ENCODE measurements around the gene ARHGEF12. TPM values are rescaled to one million over a fixed set of nuclear protein-coding genes. Genes with fewer than 3 reads are reported as not detected.

The ARHGEF12 gene
- total RNA-seq, 1 donor from 2014 or later = 40.8 TPM

DNA sequence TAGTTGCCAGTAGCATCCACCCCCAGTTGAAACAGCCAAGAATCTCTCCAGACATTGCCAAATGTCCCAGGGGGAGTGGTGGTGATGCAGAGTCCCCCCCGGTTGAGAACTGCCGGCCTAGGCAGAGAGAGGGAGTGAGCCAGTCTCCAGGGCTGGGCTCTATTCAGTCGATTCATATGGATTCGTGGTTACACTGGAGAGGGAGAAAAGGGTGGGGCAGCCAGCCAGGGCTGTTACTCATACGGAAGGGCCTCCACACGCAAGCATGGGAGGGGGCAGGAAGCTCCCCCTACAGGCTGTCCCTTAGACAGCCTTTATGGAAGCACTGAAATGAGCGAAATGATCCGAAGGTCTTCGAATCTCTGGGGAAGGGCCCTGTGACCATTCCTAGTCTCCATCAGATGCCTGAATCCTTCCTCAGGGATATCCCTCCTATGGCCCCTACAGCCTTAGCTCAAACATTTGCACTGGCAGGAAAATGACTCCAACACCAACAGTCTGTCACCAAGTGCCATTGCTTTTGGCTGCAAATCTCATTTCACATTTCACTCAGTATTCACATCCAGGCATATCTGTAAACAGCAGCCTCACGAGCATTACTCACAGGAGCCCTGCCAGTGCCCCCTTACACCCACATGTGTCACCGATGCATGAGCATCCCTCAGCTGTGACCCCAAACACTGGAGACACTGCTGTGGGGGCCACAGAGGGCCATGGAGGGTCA lies 29.5 kb upstream of the ARHGEF12 start:
- TF ChIP-seq CTCF (IDR thresholded peaks at IDR 0.05; ENCODE audit: partially characterized antibody, unreplicated experiment) = peak; percentile 18
- H3K4me3 Mint-ChIP-seq (ENCODE audit: unreplicated experiment) = no peak overlapping the region
- no peak overlapping the region for H3K27ac Mint-ChIP-seq (ENCODE audit: unreplicated experiment)
- H3K27me3 Mint-ChIP-seq (ENCODE audit: unreplicated experiment) = peaks cover 2% of the 10 kb centered on the region
- no peaks in the 10 kb centered on the region for H3K36me3 Mint-ChIP-seq (ENCODE audit: unreplicated experiment)
- peaks cover 5% of the 10 kb centered on the region for H3K4me1 Mint-ChIP-seq (ENCODE audit: low read depth, unreplicated experiment)
- no peak for DNase-seq
- no peaks in the 10 kb centered on the region for H3K9me3 Mint-ChIP-seq (ENCODE audit: unreplicated experiment)

- Mint-ChIP-seq H3K9me3 (ENCODE audit: unreplicated experiment) (no peaks in the 10 kb centered on the region), H3K4me1 (ENCODE audit: low read depth, unreplicated experiment) (peaks cover 5% of the 10 kb centered on the region), H3K4me3 (ENCODE audit: unreplicated experiment) (no peak overlapping the region), H3K27ac (ENCODE audit: unreplicated experiment) (no peak overlapping the region), H3K27me3 (ENCODE audit: unreplicated experiment) (peaks cover 3% of the 10 kb centered on the region), H3K36me3 (ENCODE audit: unreplicated experiment) (no peaks in the 10 kb centered on the region)
- no peak for TF ChIP-seq CTCF (IDR thresholded peaks at IDR 0.05; ENCODE audit: partially characterized antibody, unreplicated experiment)
- no peak for DNase-seq
These were observed 28.7 kb upstream of the ARHGEF12 start for GRCh38 chr11:120307476-120307875.

- H3K4me1 Mint-ChIP-seq (ENCODE audit: low read depth, unreplicated experiment) = peaks cover 5% of the 10 kb centered on the region
- no peaks in the 10 kb centered on the region for H3K36me3 Mint-ChIP-seq (ENCODE audit: unreplicated experiment)
- no peak overlapping the region for H3K4me3 Mint-ChIP-seq (ENCODE audit: unreplicated experiment)
- H3K27ac Mint-ChIP-seq (ENCODE audit: unreplicated experiment) = no peak overlapping the region
- no peaks in the 10 kb centered on the region for H3K9me3 Mint-ChIP-seq (ENCODE audit: unreplicated experiment)
- no peak for TF ChIP-seq CTCF (IDR thresholded peaks at IDR 0.05; ENCODE audit: partially characterized antibody, unreplicated experiment)
- H3K27me3 Mint-ChIP-seq (ENCODE audit: unreplicated experiment) = peaks cover 3% of the 10 kb centered on the region
- no peak for DNase-seq
These were observed 28.1 kb upstream of the ARHGEF12 start for GRCh38 chr11:120308081-120308480.

GRCh38 chr11:120310870-120311269 lies 25.3 kb upstream of the ARHGEF12 start:
- Mint-ChIP-seq H3K4me1 (ENCODE audit: low read depth, unreplicated experiment) (peaks cover 5% of the 10 kb centered on the region), H3K27ac (ENCODE audit: unreplicated experiment) (no peak overlapping the region)
- no peak for TF ChIP-seq CTCF (IDR thresholded peaks at IDR 0.05; ENCODE audit: partially characterized antibody, unreplicated experiment)

DNA sequence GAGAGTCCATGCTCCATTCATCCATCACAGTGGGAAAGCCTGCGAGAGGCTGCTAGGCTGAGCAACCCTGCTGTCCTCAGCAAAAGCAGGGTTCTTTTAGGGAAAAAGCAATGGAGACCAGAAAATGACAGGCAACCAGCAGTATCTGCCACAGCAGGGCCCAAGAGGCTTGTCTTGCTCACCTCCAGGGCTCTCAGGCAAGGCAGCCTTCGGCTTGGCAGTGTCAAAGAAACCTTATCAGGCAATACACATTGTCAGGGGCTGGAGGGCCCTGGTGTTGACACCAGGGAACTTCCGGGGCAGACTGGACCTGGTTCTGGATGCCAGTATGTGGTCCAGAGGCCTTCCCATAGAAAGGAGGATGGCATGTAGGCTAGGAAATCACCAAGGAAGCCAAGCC lies 21.4 kb upstream of the ARHGEF12 start:
- Mint-ChIP-seq H3K27me3 (ENCODE audit: unreplicated experiment) (peaks cover 1% of the 10 kb centered on the region), H3K9me3 (ENCODE audit: unreplicated experiment) (no peaks in the 10 kb centered on the region), H3K36me3 (ENCODE audit: unreplicated experiment) (no peaks in the 10 kb centered on the region), H3K27ac (ENCODE audit: unreplicated experiment) (no peak overlapping the region), H3K4me1 (ENCODE audit: low read depth, unreplicated experiment) (peaks cover 4% of the 10 kb centered on the region), H3K4me3 (ENCODE audit: unreplicated experiment) (no peak overlapping the region)
- DNase-seq = no peak
- TF ChIP-seq CTCF (IDR thresholded peaks at IDR 0.05; ENCODE audit: partially characterized antibody, unreplicated experiment) = no peak

More at GRCh38 chr11:120310870-120311269, 25.3 kb upstream of the ARHGEF12 start:
- H3K9me3 Mint-ChIP-seq (ENCODE audit: unreplicated experiment) = no peaks in the 10 kb centered on the region
- H3K4me3 Mint-ChIP-seq (ENCODE audit: unreplicated experiment) = no peak overlapping the region
- no peak for DNase-seq
- no peaks in the 10 kb centered on the region for H3K36me3 Mint-ChIP-seq (ENCODE audit: unreplicated experiment)
- H3K27me3 Mint-ChIP-seq (ENCODE audit: unreplicated experiment) = peaks cover 3% of the 10 kb centered on the region

Measured in glutamatergic neuron (in vitro differentiated cells).